ENCODE measurements around the gene NAT14. TPM values are rescaled to one million over a fixed set of nuclear protein-coding genes. Genes with fewer than 3 reads are reported as not detected.

NAT14 gene
- polyA plus RNA-seq, 1 donor from 2014 or later = 129 TPM

GRCh38 chr19:55464662-55465054 is 20.3 kb upstream of the NAT14 start, which contains the start of gene C19orf85:
Gene C19orf85 (minus strand): TSS chr19:55464751. CDS start chr19:55464554, 197 bp downstream.
- H3K36me3 ChIP-seq (ENCODE audit: insufficient read depth, low read length) = no peaks in the 10 kb centered on the region
- H3K9ac ChIP-seq (ENCODE audit: low read length) = peak within 1 kb of the TSS; percentile 3
- no peaks in the 10 kb centered on the region for H4K20me1 ChIP-seq (ENCODE audit: insufficient read depth)
- H3K4me2 ChIP-seq (ENCODE audit: low read length) = no peak within 1 kb of the TSS
- peak within 1 kb of the TSS; percentile 4 for H2AFZ ChIP-seq (ENCODE audit: low read depth, low read length)
- no peak within 1 kb of the TSS for H3K27ac ChIP-seq (ENCODE audit: low read length)
- no peaks in the 10 kb centered on the region for H3K27me3 ChIP-seq (ENCODE audit: insufficient read depth, low read depth, low read length)
- H3K9me2 ChIP-seq (ENCODE audit: insufficient read depth, low read length) = no peaks in the 10 kb centered on the region
- H3K4me3 ChIP-seq (ENCODE audit: low read length) = no peak within 1 kb of the TSS
- no peaks in the 10 kb centered on the region for H3K79me2 ChIP-seq (replicated peaks; ENCODE audit: insufficient read depth, low read length)
- no peaks in the 10 kb centered on the region for H3K9me3 ChIP-seq (ENCODE audit: low read length)
- H3F3A ChIP-seq (ENCODE audit: insufficient read depth, low read length, poor library complexity, severe bottlenecking) = no peaks in the 10 kb centered on the region
- no peak for TF ChIP-seq SMC3 (conservative IDR thresholded peaks at IDR 0.05; ENCODE audit: poor library complexity)
- TF ChIP-seq CTCF (IDR thresholded peaks at IDR 0.05; ENCODE audit: poor library complexity, severe bottlenecking) = no peak
- TF ChIP-seq REST (IDR thresholded peaks at IDR 0.05; ENCODE audit: borderline replicate concordance) = no peak
- TF ChIP-seq MXI1 (conservative IDR thresholded peaks at IDR 0.05; ENCODE audit: poor library complexity, severe bottlenecking) = no peak
- TF ChIP-seq RAD21 (conservative IDR thresholded peaks at IDR 0.05) = no peak
- TF ChIP-seq TAF1 (IDR thresholded peaks at IDR 0.05; ENCODE audit: low read depth) = no peak
- TF ChIP-seq POLR2AphosphoS5 (IDR thresholded peaks at IDR 0.05) = no peak
- no peak for TF ChIP-seq EZH2 (IDR thresholded peaks at IDR 0.05; ENCODE audit: borderline replicate concordance, insufficient read depth, low read length, poor library complexity, severe bottlenecking)
- TF ChIP-seq EP300 (conservative IDR thresholded peaks at IDR 0.05; ENCODE audit: poor library complexity, severe bottlenecking) = no peak

- Histone ChIP-seq H4K20me1 (ENCODE audit: insufficient read depth) (no peaks in the 10 kb centered on the region), H3K27ac (ENCODE audit: low read length) (no peak overlapping the region), H3K9me3 (ENCODE audit: low read length) (no peaks in the 10 kb centered on the region), H3K36me3 (ENCODE audit: insufficient read depth, low read length) (no peaks in the 10 kb centered on the region), H3K9ac (ENCODE audit: low read length) (no peak overlapping the region), H3K4me2 (ENCODE audit: low read length) (no peak overlapping the region), H3F3A (ENCODE audit: insufficient read depth, low read length, poor library complexity, severe bottlenecking) (no peaks in the 10 kb centered on the region), H3K79me2 (replicated peaks; ENCODE audit: insufficient read depth, low read length) (no peaks in the 10 kb centered on the region), H3K4me3 (ENCODE audit: low read length) (no peak overlapping the region), H3K9me2 (ENCODE audit: insufficient read depth, low read length) (no peaks in the 10 kb centered on the region), H3K27me3 (ENCODE audit: insufficient read depth, low read depth, low read length) (no peaks in the 10 kb centered on the region), H2AFZ (ENCODE audit: low read depth, low read length) (no peak overlapping the region)
- no peak for TF ChIP-seq RAD21 (conservative IDR thresholded peaks at IDR 0.05)
Measured at GRCh38 chr19:55465460-55466240, 19.3 kb upstream of the NAT14 start.

Data from neural cell (in vitro differentiated cells).